Measurements from ENCODE around the gene NAIF1. TPM values are rescaled to one million over a fixed set of nuclear protein-coding genes. Genes with fewer than 3 reads are reported as not detected.

The NAIF1 gene
- total RNA-seq, 1 donor from 2014 or later, result 9.5 TPM

DNA sequence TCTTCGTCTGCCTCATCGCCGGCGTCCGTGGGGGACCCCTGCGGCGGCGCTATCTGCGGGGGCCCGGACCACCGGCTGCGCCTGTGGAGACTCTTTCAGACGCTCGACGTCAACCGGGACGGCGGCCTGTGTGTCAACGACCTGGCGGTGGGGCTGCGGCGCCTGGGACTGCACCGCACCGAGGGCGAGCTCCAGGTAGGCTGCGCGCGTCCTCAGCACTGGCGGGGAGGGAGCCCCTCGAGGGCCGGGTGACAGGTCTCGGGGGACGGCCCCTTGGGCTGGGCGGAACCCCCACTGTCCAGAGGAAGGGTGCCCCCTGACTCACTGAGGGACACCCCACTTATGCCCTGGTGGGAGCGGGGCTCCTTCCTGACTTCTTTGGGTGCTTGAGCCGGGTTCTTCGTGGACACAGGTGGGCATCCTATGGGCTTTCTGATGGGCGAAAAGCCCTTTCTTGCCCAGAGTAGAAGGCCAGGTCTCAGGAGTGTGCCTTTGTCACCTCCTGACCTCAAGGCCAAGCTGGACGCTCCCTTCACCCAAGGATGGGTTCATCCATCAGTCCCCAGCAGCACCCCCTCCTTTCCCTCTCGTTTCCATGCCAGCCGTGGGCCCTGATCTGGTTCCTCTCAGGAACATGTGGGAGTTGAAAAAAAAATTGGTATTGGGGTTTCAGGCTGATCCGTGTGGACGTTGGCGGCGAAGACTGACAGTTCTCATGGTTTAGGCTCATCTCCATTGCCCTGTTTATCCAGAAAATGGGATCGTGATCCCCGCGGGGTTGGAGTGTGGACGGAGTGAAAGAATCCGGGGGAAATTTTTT lies 1.5 kb upstream of the NAIF1 start:
- peak overlapping the region; percentile 66 for H3K4me3 ChIP-seq
- peak overlapping the region; percentile 38 for H2AFZ ChIP-seq (replicated peaks)
- H3K36me3 ChIP-seq, result no peaks in the 10 kb centered on the region
- peaks cover 30% of the 10 kb centered on the region for H3K4me1 ChIP-seq
- H3F3A ChIP-seq (ENCODE audit: low read depth), result peaks cover 29% of the 10 kb centered on the region
- no peak overlapping the region for H3K27ac ChIP-seq
- peaks cover 3% of the 10 kb centered on the region for H3K9me3 Mint-ChIP-seq
- H3K9me3 ChIP-seq (ENCODE audit: low read depth), result no peaks in the 10 kb centered on the region
- peaks cover 8% of the 10 kb centered on the region for H3K36me3 Mint-ChIP-seq
- peaks cover 61% of the 10 kb centered on the region for H3K79me2 ChIP-seq (ENCODE audit: low read depth)
- no peaks in the 10 kb centered on the region for H3K27me3 ChIP-seq
- H3K4me2 ChIP-seq, result peak overlapping the region; percentile 92
- TF ChIP-seq, protein P1, sequence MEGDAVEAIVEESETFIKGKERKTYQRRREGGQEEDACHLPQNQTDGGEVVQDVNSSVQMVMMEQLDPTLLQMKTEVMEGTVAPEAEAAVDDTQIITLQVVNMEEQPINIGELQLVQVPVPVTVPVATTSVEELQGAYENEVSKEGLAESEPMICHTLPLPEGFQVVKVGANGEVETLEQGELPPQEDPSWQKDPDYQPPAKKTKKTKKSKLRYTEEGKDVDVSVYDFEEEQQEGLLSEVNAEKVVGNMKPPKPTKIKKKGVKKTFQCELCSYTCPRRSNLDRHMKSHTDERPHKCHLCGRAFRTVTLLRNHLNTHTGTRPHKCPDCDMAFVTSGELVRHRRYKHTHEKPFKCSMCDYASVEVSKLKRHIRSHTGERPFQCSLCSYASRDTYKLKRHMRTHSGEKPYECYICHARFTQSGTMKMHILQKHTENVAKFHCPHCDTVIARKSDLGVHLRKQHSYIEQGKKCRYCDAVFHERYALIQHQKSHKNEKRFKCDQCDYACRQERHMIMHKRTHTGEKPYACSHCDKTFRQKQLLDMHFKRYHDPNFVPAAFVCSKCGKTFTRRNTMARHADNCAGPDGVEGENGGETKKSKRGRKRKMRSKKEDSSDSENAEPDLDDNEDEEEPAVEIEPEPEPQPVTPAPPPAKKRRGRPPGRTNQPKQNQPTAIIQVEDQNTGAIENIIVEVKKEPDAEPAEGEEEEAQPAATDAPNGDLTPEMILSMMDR (IDR thresholded peaks at IDR 0.05), result peak; percentile 5
- no peak for TF ChIP-seq EZH2phosphoT487 (IDR thresholded peaks at IDR 0.05)
- peak overlapping the region; percentile 25 for H3K9ac ChIP-seq
- DNase-seq (ENCODE audit: low spot score), result no peak
- H3K4me3 Mint-ChIP-seq, result peak overlapping the region; percentile 93
- peaks cover 36% of the 10 kb centered on the region for H3K4me1 Mint-ChIP-seq
- H4K20me1 ChIP-seq (ENCODE audit: low read depth), result peaks cover 10% of the 10 kb centered on the region
- peak overlapping the region; percentile 73 for H3K27ac Mint-ChIP-seq
- no peaks in the 10 kb centered on the region for H3K27me3 Mint-ChIP-seq (ENCODE audit: insufficient read depth, low read depth)

DNA sequence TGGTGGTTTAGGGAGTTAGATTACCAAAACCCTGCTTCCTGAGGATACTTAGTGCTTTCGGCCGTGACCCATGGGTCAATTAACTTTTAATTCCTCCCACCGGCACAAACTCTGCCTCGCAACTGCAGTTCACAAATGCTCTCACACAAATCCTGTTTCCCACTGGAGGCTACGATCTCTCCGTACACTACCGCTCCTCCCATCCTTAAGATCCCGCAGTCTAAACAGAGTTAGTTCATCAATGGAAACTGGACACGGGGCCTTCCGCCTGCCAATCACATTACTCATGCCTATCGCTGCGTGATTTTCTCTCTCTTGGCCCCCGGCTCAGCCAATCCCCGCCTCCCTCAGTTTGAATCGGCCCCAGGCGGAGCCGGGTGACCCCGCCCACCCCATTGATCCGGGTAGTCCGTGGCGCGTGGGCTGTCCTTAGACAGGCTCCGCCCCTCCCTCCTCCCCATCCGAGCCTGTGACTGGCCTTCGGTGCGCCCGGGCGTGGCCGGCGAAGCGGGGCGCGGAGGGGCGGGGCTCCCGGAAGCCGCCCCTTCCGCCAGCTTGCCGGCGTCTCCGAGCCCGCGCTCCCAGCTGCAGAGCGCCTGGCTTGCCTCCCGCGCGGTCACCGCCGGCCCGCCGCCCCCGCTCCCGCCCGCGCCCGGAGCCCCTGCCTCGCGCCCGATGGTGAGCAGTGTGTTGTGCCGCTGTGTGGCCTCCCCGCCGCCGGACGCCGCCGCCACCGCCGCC lies 695 bp upstream of the NAIF1 start, which contains the start of gene SLC25A25:
SLC25A25 (plus strand) TSS at position 588 of the 741 bp plus-strand sequence; CDS start at position 676, 88 bp downstream.
- Histone ChIP-seq H3K4me3 (peak within 1 kb of the TSS; percentile 66), H3K27ac (peak within 1 kb of the TSS; percentile 96), H3K27me3 (no peaks in the 10 kb centered on the region), H3K9me3 (ENCODE audit: low read depth) (no peaks in the 10 kb centered on the region), H4K20me1 (ENCODE audit: low read depth) (peaks cover 10% of the 10 kb centered on the region), H3F3A (ENCODE audit: low read depth) (peaks cover 25% of the 10 kb centered on the region), H3K9ac (peak within 1 kb of the TSS; percentile 41), H3K4me1 (peaks cover 25% of the 10 kb centered on the region), H2AFZ (replicated peaks) (peak within 1 kb of the TSS; percentile 77), H3K4me2 (peak within 1 kb of the TSS; percentile 92), H3K36me3 (no peaks in the 10 kb centered on the region), H3K79me2 (ENCODE audit: low read depth) (peaks cover 55% of the 10 kb centered on the region)
- H3K4me1 Mint-ChIP-seq, result peaks cover 36% of the 10 kb centered on the region
- no peaks in the 10 kb centered on the region for H3K27me3 Mint-ChIP-seq (ENCODE audit: insufficient read depth, low read depth)
- TF ChIP-seq, protein P1 (IDR thresholded peaks at IDR 0.05), result no peak
- TF ChIP-seq EZH2phosphoT487 (IDR thresholded peaks at IDR 0.05) (no peak), EZH2 (IDR thresholded peaks at IDR 0.05) (no peak)
- H3K36me3 Mint-ChIP-seq, result peaks cover 8% of the 10 kb centered on the region
- peak; percentile 100 for DNase-seq (ENCODE audit: low spot score)
- peak within 1 kb of the TSS; percentile 73 for H3K27ac Mint-ChIP-seq
- H3K4me3 Mint-ChIP-seq, result peak within 1 kb of the TSS; percentile 93
- H3K9me3 Mint-ChIP-seq, result peaks cover 3% of the 10 kb centered on the region

DNA sequence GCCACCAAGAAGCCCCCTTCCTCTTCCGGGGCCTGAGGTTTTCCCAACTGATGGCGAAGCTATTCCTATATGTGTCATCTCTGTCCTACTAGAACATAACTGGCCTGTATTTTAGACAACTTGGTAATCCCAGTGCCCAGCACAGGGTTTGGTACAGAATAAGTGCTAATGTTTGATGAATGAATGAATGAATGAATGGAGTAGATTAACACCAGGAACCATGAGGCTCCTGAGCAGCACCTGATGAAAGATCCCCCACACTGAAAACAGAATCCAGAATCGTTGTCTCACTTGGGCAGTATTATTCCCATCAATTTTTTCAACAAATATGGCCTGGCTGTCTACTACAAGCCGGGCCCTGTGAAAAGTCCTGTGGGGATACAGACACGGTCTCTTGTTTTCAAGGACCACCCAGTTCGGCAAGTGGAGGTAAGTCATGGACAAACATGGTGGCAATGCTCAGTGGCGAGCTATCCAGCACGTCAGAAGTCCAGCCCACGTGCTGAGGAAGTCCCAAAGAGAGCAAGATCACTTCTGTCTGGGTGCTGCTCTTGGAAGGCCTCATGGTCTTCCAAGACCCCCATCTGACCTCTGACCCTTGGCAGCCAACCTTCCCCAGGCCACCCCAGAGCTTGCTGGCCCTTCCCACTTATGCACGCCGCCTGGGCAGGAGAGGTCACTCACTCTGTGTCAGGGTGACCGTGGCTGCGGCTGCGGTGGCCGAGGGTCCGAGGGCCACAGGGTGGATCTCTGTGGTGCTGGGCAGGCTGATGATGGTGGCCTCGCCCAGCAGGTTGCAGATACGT lies 1.0 kb downstream of the NAIF1 start:
- H3K9ac ChIP-seq, result no peak overlapping the region
- H3K9me3 Mint-ChIP-seq, result peaks cover 3% of the 10 kb centered on the region
- no peaks in the 10 kb centered on the region for H3K27me3 ChIP-seq
- H3K36me3 Mint-ChIP-seq, result peaks cover 11% of the 10 kb centered on the region
- no peak for TF ChIP-seq EZH2phosphoT487 (IDR thresholded peaks at IDR 0.05)
- no peak overlapping the region for H2AFZ ChIP-seq (replicated peaks)
- H3K9me3 ChIP-seq (ENCODE audit: low read depth), result no peaks in the 10 kb centered on the region
- no peak overlapping the region for H3K27ac ChIP-seq
- peak overlapping the region; percentile 47 for H3K4me2 ChIP-seq
- H3K4me3 ChIP-seq, result no peak overlapping the region
- H3F3A ChIP-seq (ENCODE audit: low read depth), result peaks cover 13% of the 10 kb centered on the region
- peak overlapping the region; percentile 73 for H3K4me3 Mint-ChIP-seq
- H3K4me1 Mint-ChIP-seq, result peaks cover 24% of the 10 kb centered on the region
- peaks cover 37% of the 10 kb centered on the region for H3K79me2 ChIP-seq (ENCODE audit: low read depth)
- peaks cover 2% of the 10 kb centered on the region for H3K27me3 Mint-ChIP-seq (ENCODE audit: insufficient read depth, low read depth)
- H3K36me3 ChIP-seq, result no peaks in the 10 kb centered on the region
- H4K20me1 ChIP-seq (ENCODE audit: low read depth), result peaks cover 10% of the 10 kb centered on the region
- DNase-seq (ENCODE audit: low spot score), result no peak
- H3K27ac Mint-ChIP-seq, result peak overlapping the region; percentile 94
- peaks cover 15% of the 10 kb centered on the region for H3K4me1 ChIP-seq
